Stimulated activated CD8-positive, alpha-beta memory T cell treated with anti-CD3 and anti-CD28 coated beads, Interleukin-2, amount 100 ng/mL, for 48 hours (primary cell): ENCODE results near the gene NBEAL2.

ENCODE experiments used
- DNase-seq, 2 donors: peaks; one replicate each; pipeline ENCODE4 v3.0.0-alpha.2; 2020; ENCODE audit warnings: low read depth in 2 of 2

NBEAL2 gene

DNA sequence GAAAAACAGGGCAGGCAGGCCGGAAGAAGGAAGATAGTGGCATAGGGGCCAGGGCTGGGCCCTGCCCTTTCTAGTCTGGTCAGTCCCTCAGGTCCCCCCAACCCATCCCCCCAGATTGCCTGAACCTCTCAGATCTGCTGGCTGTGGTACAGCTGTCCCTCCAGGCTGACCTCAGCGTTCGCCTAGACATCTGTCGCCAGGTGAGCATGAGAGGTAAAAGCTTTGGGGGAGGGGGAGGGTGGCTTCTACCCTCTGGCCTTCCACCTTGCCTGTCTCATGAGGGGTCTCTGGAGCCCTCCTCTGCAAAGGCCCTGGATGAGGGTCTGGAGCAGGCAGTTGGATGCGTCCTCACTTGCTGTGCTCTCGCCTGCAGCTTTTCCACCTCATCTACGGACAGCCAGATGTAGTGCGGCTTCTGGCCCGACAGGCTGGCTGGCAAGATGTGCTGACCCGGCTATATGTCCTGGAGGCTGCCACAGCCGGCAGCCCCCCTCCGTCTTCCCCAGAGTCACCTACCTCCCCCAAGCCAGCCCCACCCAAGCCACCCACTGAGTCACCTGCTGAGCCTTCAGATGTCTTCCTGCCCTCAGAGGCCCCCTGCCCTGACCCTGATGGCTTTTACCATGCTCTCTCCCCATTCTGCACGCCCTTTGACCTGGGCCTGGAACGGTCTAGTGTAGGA, 20.2 kb downstream of the NBEAL2 start:
- no peak for DNase-seq

DNA sequence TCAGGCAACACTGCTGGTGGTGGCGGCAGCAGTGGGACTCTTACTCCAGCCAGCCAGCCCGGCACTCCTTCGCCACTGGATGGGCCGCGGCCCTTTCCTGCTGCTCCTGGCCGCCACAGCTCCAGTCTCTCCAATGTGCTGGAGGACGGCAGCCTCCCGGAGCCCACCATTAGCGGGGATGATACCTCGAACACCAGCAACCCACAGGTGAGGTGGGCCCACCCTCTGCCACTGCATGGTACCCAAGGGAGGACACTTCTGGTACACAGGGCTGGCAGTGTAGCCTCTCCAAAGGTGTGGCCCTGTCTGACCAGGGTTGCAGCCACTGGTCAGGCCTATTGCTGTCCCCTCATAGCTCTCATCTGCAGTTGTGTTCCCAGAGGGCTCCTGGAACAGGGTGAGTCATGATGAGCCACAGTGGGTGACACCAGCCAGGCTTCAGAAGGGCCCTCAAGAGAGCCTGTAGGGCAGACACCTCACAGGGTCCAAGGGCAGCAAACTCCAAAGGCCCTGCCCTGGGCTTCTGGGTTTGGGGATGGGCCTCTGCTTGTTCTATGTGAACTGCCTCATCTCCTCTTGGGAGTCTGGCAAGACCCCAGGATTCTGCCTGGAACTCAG, 20.8 kb downstream of the NBEAL2 start:
- DNase-seq: no peak

- DNase-seq: no peak
Measured at GRCh38 chr3:47000922-47001730, 21.7 kb downstream of the NBEAL2 start.

- no peak for DNase-seq
Measured at GRCh38 chr3:47001731-47002170, 22.3 kb downstream of the NBEAL2 start.

GRCh38 chr3:47002171-47003055, 22.9 kb downstream of the NBEAL2 start:
- no peak for DNase-seq

- DNase-seq: no peak
Measured at GRCh38 chr3:47003056-47003410, 23.6 kb downstream of the NBEAL2 start.

GRCh38 chr3:47003461-47004368, 24.2 kb downstream of the NBEAL2 start:
- DNase-seq: no peak

GRCh38 chr3:47004369-47005211, 25.1 kb downstream of the NBEAL2 start:
- DNase-seq: no peak

- no peak for DNase-seq
Measured at GRCh38 chr3:47005212-47006144, 26.0 kb downstream of the NBEAL2 start.

DNA sequence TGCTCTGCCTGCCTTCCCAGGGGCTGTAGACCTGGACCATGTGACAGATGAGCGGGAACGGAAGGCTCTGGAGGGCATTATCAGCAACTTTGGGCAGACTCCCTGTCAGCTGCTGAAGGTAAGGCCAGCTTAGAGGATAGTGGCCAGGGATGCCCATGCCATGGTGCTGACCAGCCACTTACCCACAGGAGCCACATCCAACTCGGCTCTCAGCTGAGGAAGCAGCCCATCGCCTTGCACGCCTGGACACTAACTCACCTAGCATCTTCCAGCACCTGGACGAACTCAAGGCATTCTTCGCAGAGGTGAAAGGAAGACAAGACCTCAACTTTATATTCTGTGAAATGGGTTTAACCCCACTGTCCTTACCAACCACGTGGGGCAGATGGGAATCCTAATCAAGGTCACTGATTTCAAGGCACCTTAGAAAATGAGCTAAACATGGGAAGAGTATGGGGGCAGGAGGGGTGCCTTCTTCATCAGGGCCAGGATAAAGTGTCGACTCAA, 26.7 kb downstream of the NBEAL2 start:
- DNase-seq: no peak

GRCh38 chr3:47007001-47007400, 27.5 kb downstream of the NBEAL2 start:
- DNase-seq: no peak

DNA sequence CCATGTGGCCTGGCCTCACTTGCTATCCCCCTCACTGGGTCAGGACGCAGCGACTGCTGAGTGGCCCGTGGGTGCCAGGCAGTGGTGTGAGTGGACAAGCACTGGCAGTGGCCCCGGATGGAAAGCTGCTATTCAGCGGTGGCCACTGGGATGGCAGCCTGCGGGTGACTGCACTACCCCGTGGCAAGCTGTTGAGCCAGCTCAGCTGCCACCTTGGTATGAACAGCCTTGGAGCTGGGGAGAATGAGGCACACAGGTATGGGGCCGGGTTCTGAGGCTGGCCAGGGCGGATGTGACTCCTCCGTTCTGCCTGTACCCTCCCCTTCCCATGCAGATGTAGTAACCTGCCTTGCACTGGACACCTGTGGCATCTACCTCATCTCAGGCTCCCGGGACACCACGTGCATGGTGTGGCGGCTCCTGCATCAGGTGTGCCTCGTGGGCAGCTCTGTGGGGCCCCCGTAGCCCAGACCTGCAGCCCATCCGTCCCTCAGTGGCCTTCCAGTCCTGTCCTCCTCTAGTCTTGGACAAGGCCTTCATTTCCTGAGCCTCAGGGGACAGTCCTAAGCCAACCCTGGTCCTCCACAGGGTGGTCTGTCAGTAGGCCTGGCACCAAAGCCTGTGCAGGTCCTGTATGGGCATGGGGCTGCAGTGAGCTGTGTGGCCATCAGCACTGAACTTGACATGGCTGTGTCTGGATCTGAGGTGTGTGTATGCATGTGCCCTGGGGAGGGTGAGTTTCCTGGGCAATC, 28.2 kb downstream of the NBEAL2 start:
- no peak for DNase-seq

GRCh38 chr3:47008234-47008796, 28.8 kb downstream of the NBEAL2 start:
- no peak for DNase-seq

GRCh38 chr3:47008851-47009224, 29.4 kb downstream of the NBEAL2 start:
- no peak for DNase-seq

DNA sequence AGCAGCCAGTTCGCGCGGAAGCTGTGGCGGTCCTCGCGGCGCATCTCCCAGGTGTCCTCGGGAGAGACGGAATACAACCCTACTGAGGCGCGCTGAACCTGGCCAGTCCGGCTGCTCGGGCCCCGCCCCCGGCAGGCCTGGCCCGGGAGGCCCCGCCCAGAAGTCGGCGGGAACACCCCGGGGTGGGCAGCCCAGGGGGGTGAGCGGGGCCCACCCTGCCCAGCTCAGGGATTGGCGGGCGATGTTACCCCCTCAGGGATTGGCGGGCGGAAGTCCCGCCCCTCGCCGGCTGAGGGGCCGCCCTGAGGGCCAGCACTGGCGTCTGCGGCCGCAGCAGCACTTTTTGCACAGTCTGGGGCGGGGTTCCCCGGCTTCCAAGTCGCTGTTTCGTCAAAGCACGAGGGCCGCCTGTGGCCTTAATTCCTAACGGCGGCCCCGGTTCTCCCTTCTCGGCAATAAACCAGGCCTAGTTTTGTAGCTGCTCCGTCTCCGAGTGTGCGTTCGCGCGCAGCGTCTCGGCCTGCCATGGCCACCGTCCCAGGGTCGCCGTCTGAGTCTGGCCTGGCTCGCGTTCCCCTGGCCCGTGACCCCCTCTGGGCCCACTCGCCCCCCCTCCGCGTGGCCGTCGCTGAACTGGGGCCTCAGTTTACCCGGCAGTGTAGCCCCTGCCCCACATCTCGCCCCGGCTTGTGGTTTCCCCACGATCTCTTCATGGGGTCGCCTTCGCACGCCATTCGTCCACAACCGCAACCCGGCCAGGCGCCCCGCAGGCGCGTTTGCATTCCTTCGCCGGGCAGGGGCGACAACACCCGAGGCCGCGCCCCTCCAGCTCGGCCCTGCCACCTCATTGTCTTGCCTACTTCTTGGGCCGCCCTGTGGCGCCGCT, 30.0 kb downstream of the NBEAL2 start:
- peak; percentile 75 for DNase-seq

- no peak for DNase-seq
Measured at GRCh38 chr3:47010111-47010712, 30.7 kb downstream of the NBEAL2 start.
